GM12873 (cell line): ENCODE data around the gene CLDN9.

Experiments used
- CTCF ChIP-seq: IDR thresholded peaks from 2 replicates; pipeline ENCODE4 v1.5.1; 2012; ENCODE audit warnings: low read depth, mild to moderate bottlenecking, moderate library complexity, low read length, control low read depth; ENCODE audit not compliant: insufficient read depth; ENCODE audit errors: missing control alignments

CLDN9 gene

GRCh38 chr16:2976201-2976600 lies 36.5 kb upstream of the CLDN9 start:
- TF ChIP-seq CTCF, result no peak

GRCh38 chr16:2976673-2977072 lies 36.0 kb upstream of the CLDN9 start:
- TF ChIP-seq CTCF, result no peak

GRCh38 chr16:2977440-2977839 lies 35.3 kb upstream of the CLDN9 start:
- TF ChIP-seq CTCF, result no peak

- TF ChIP-seq CTCF, result no peak
Measured at GRCh38 chr16:2979669-2980226, 33.0 kb upstream of the CLDN9 start.

GRCh38 chr16:2980227-2981176 lies 32.2 kb upstream of the CLDN9 start, which contains the start of gene PKMYT1:
TSS of gene PKMYT1 (minus strand) at chr16:2980446. CDS start at chr16:2979657, 789 bp downstream.
- TF ChIP-seq CTCF, result no peak

GRCh38 chr16:2981177-2981898 lies 31.4 kb upstream of the CLDN9 start:
- TF ChIP-seq CTCF, result no peak

GRCh38 chr16:2981899-2982250 lies 30.8 kb upstream of the CLDN9 start:
- TF ChIP-seq CTCF, result no peak
